Thoracic aorta (tissue), 2 donors: ENCODE measurements around the gene SLC39A11. TPM values are rescaled to one million over a fixed set of nuclear protein-coding genes. Genes with fewer than 3 reads are reported as not detected.

Experiments used
- ATAC-seq: fragments of 150-250 bp; one replicate; pipeline ENCODE4 v1.8.0; 2017; ENCODE audit warnings: low read depth; ENCODE audit not compliant: insufficient number of reproducible peaks, low FRiP score
- DNase-seq: peaks from one replicate; pipeline ENCODE4 v3.0.0-alpha.2; 2020; ENCODE audit warnings: low spot score
- H3K27ac ChIP-seq, 2 donors: fragments of 200-600 bp; sonication (generic); 1 replicate in 1 of 2; 2 replicates in 1 of 2; pipeline ENCODE4 v1.5.1; 2016; ENCODE audit warnings: mild to moderate bottlenecking in 2 of 2, moderate library complexity in 2 of 2
- H3K27me3 ChIP-seq: fragments of 200-600 bp; sonication (generic); replicated peaks from 2 replicates; pipeline ENCODE4 v1.6.0; 2016; ENCODE audit warnings: mild to moderate bottlenecking; ENCODE audit not compliant: insufficient read depth
- H3K36me3 ChIP-seq: fragments of 200-600 bp; sonication (generic); one replicate; pipeline ENCODE4 v1.5.1; 2016
- H3K4me1 ChIP-seq, 2 donors: fragments of 200-600 bp; sonication (generic); 1 replicate in 1 of 2; 2 replicates in 1 of 2; pipeline versions ENCODE4 v1.5.1 to v1.6.0; 2016; ENCODE audit warnings: low read depth in 2 of 2, mild to moderate bottlenecking in 1 of 2; ENCODE audit not compliant: control insufficient read depth in 1 of 2
- H3K4me3 ChIP-seq: fragments of 200-600 bp; sonication (generic); 2 replicates; pipeline ENCODE4 v1.5.1; 2016; ENCODE audit warnings: mild to moderate bottlenecking
- H3K9me3 ChIP-seq: fragments of 200-600 bp; sonication (generic); 2 replicates; pipeline ENCODE4 v1.5.1; 2016
- CTCF ChIP-seq: fragments of 200-600 bp; sonication (generic); IDR thresholded peaks from one replicate; pipeline ENCODE4 v1.5.1; 2019; ENCODE audit warnings: antibody characterized with exemption
- total RNA-seq, 2 donors: library from RNA; depleted of rRNA; stranded (reverse); fragments of >200 nt; gene quantifications; one replicate each; pipeline versions ENCODE4 v1.1.0 to v1.2.3, GENCODE V29; 2016

The SLC39A11 gene
- total RNA-seq, 2 donors from 2014 or later: 12.0 to 29.1 TPM

GRCh38 chr17:73107191-73107590 lies 14.7 kb upstream of the SLC39A11 start:
- Histone ChIP-seq H3K4me1 (no peaks in the 10 kb centered on the region), H3K9me3 (no peaks in the 10 kb centered on the region), H3K27me3 (no peaks in the 10 kb centered on the region), H3K27ac (no peak overlapping the region), H3K36me3 (no peaks in the 10 kb centered on the region), H3K4me3 (no peak overlapping the region)
- ATAC-seq (no peak), DNase-seq (no peak)
- TF ChIP-seq CTCF: no peak

DNA sequence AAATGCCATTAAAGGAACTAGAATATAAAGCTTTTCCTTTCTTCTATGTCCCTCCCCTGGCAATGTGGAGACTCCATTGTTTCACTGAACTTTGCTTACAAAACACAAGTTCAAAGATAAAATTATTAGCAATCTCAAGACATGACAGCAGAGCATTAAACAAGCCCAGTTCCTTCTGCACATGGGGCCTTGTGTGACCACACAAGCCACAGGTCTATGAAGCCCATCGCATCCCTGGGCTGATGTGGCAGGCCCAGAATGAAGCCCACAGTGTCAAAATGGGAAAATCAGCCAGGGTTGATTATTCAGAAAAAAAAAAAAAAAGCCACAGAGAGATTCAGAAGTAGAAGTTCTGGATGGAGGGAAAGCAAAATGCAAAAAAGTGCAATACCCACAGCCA lies 12.9 kb upstream of the SLC39A11 start:
- Histone ChIP-seq H3K36me3 (no peaks in the 10 kb centered on the region), H3K9me3 (no peaks in the 10 kb centered on the region), H3K27ac (no peak overlapping the region), H3K4me3 (no peak overlapping the region), H3K4me1 (no peaks in the 10 kb centered on the region), H3K27me3 (no peaks in the 10 kb centered on the region)
- ATAC-seq (no peak), DNase-seq (no peak)
- TF ChIP-seq CTCF: no peak

DNA sequence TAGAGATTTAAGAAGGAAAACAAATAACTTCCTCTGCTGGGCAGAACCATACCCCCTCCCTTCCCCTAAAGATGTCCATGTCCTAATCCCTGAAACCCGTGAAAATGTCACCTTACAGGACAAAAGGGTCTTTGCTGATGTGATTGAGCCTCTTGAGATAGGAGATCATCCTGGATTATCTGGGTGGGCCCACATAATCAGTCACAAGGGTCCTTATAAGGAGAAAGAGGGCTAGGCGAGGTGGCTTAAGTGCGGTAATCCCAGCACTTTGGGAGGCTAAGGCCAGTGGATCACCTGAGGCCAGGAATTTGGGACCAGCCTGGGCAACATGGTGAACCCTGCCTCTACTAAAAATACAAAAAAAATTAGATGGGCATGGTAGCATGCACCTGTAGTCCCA lies 12.0 kb upstream of the SLC39A11 start:
- Histone ChIP-seq H3K27me3 (no peaks in the 10 kb centered on the region), H3K4me1 (peaks cover 0 to under 1% of the 10 kb centered on the region in 2 donors), H3K4me3 (no peak overlapping the region), H3K9me3 (no peaks in the 10 kb centered on the region), H3K27ac (no peak overlapping the region), H3K36me3 (no peaks in the 10 kb centered on the region)
- no peak for DNase-seq
- no peak for ATAC-seq
- no peak for TF ChIP-seq CTCF

GRCh38 chr17:73103641-73104335 lies 11.3 kb upstream of the SLC39A11 start:
- H3K27ac ChIP-seq: no peak overlapping the region
- peaks cover 0 to 7% of the 10 kb centered on the region in 2 donors for H3K4me1 ChIP-seq
- no peak for ATAC-seq
- no peak overlapping the region for H3K4me3 ChIP-seq
- no peak for TF ChIP-seq CTCF
- no peaks in the 10 kb centered on the region for H3K9me3 ChIP-seq
- DNase-seq: no peak
- no peaks in the 10 kb centered on the region for H3K36me3 ChIP-seq
- H3K27me3 ChIP-seq: no peaks in the 10 kb centered on the region

- Histone ChIP-seq H3K4me3 (no peak overlapping the region), H3K4me1 (peaks cover 4 to 29% of the 10 kb centered on the region in 2 donors), H3K27me3 (no peaks in the 10 kb centered on the region), H3K9me3 (no peaks in the 10 kb centered on the region), H3K27ac (no peak overlapping the region), H3K36me3 (no peaks in the 10 kb centered on the region)
- no peak for ATAC-seq
- no peak for DNase-seq
- no peak for TF ChIP-seq CTCF
Measured at GRCh38 chr17:73101031-73101430, 8.5 kb upstream of the SLC39A11 start.
